Inflammatory macrophage treated with lipopolysaccharide for 4 hours (primary cell): ENCODE results near the gene RIF1.
"Not testable (repeated sequence)": the region's sequence is repeated elsewhere in the genome, so short reads cannot be mapped to it uniquely, and the experiment has no call there.

Experiments
- DNase-seq: peaks from one replicate; pipeline ENCODE4 v3.0.0-alpha.2; 2020

RIF1 gene

DNA sequence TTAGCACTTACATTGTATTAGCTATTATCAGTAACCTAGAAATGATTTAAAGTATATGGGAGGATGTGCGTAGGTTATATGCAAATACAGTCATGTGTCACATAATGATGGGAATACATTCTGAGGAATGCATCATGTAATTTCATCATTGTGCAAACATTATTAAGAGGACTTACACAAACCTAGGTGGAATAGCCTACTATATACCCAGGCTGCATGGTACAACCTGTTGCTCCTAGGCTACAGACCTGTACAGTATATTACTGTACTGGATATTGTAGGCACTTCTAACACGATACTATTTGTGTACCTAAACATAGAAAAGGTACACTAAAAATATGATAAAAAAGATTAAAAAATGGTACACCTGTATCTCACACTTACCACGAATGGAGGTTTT is 7.9 kb downstream of the RIF1 start:
- no peak for DNase-seq

DNA sequence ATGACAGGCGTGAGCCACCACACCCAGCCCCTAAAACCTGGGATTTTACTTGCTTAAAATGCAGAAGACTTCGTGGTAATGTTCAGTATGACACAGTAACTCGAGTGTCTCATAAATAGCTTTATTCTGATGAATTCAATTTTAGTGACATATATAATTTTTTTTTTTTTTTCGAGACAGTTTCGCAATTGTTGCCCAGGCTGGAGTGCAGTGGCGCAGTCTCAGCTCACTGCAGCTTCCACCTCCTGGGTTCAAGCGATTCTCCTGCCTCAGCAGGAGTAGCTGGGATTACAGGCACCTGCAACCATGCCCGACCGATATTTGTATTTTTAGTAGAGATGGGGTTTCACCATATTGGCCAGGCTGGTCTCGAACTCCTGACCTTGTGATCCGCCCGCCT is 12.0 kb downstream of the RIF1 start:
- DNase-seq, result not testable (repeated sequence)

- DNase-seq, result peak; percentile 15
These were observed 13.3 kb downstream of the RIF1 start for GRCh38 chr2:151422917-151423439.

GRCh38 chr2:151423760-151424159 is 14.1 kb downstream of the RIF1 start:
- DNase-seq, result no peak

GRCh38 chr2:151437630-151438029 is 27.9 kb downstream of the RIF1 start:
- DNase-seq, result peak; percentile 39

GRCh38 chr2:151438506-151438905 is 28.8 kb downstream of the RIF1 start:
- no peak for DNase-seq

GRCh38 chr2:151439127-151439526 is 29.4 kb downstream of the RIF1 start:
- DNase-seq, result no peak

- DNase-seq, result no peak
These were observed 49.7 kb downstream of the RIF1 start for GRCh38 chr2:151459358-151459757.

GRCh38 chr2:151465771-151466170 is 56.1 kb downstream of the RIF1 start:
- DNase-seq, result no peak

DNA sequence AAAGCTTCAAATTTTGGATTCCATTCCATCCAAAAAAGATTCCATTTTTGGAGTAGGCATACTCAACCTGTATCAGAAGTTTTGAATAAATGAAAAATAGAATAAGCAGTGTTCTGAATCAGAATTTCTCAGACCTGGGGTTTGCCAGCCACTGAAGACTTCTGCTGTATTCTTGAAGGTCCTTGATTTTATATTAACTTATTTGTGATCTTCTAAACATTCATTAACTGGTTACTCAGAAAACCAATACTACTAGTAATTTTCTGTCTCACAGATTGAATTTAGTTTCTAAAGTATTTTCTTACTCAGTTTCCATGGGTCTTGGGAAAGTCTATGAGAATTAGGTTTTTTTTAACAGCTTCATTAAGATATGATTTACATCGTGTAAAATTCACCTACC is 60.9 kb downstream of the RIF1 start:
- no peak for DNase-seq

GRCh38 chr2:151472966-151473365 is 63.3 kb downstream of the RIF1 start:
- DNase-seq, result no peak

DNA sequence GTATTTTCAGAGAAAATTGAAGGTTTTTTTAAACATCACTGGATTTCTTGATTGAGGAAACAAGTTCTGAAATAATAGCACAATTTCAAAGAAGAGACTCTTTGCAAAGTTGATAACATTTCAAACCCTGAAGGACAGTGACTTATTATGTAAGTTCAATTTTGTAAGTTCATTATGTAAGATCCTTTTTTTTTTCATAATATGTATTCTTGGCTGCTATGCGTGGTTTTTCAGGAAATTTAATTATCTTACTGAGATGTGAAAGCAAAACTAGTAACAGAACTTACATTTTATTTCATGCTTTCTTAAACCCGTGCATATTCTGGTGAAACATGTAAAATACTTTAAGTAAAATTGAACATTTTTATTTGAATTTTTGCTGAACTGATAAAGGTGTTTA is 65.4 kb downstream of the RIF1 start:
- peak; percentile 83 for DNase-seq

DNA sequence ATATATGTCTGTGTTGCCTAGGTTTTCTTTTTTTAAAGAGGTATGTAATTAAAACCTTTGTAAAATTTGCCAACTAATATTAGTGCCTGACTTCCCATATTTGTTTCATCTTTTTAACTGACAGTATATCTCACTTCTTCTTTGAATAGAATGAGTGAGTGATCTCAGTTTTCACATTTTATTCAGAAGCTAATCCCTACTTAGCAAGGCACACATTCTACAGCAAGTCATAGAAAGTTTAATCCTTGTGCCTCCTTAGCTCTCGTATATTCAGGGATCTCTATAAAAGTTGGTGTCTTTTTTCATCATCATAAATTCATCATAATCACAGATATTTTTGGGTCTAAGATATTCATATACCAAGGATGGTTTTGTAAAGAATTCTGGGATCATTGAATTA is 66.6 kb downstream of the RIF1 start:
- DNase-seq, result peak; percentile 16

- no peak for DNase-seq
These were observed 68.3 kb downstream of the RIF1 start for GRCh38 chr2:151478011-151478410.

DNA sequence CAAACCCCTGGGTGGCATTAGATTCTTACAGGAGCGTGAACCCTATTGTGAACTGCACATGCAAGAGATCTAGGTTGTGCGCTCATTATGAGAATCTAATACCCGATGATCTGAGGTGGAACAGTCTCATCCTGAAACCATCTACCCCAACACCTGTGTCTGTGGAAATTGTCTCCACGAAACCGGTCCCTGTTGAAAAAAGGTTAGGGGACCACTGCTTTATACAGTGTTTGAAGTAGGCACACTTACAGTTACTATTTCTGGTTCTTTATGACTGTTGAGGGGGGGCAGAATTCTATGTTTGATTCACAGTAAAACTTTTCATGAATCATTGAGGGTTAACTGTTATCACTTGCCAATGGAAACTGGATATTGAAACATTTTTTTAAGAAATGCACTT is 72.0 kb downstream of the RIF1 start:
- DNase-seq, result no peak

- DNase-seq, result peak; percentile 35
These were observed 72.5 kb downstream of the RIF1 start for GRCh38 chr2:151482171-151482725.

- DNase-seq, result no peak
These were observed 73.8 kb downstream of the RIF1 start for GRCh38 chr2:151483546-151483945.

GRCh38 chr2:151484100-151484499 is 74.4 kb downstream of the RIF1 start:
- no peak for DNase-seq

DNA sequence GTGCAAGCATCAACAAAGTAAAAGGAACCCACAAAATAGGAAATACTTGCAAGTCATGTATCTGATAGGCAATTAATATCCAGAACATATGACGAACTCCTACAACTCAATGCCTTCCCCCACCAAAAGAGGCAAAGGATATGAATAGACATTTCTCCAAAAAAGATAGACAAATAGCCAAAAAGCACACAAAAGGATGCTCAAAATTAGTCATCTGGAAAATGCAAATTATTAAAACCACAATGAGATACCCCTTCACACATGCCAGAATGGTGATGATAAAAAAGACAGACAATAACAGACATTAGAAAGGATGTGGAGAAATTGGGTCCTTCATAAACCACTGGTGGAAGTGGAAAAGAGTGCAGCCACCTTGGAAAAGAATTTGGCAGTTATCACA is 76.4 kb downstream of the RIF1 start:
- no peak for DNase-seq

GRCh38 chr2:151490276-151490675 is 80.6 kb downstream of the RIF1 start:
- no peak for DNase-seq

DNA sequence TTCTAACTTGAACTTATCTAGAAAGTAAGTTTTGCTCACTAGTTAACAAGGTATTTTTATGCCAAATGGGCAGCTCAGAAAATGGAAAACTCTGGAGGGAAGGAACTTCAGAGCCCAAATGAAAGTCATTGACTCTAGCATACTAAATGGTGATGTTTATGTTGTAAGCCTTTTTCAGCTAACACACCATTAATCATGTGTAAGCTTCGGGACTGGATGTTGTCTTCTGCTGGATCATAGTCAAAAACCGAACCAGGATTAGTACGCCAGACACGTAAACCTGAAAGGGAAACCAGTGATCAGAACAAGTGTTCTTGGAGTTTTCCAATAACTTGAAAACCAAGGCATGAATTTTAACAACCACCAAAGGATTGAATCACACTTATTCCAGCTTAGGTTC is 81.8 kb downstream of the RIF1 start:
- no peak for DNase-seq

DNA sequence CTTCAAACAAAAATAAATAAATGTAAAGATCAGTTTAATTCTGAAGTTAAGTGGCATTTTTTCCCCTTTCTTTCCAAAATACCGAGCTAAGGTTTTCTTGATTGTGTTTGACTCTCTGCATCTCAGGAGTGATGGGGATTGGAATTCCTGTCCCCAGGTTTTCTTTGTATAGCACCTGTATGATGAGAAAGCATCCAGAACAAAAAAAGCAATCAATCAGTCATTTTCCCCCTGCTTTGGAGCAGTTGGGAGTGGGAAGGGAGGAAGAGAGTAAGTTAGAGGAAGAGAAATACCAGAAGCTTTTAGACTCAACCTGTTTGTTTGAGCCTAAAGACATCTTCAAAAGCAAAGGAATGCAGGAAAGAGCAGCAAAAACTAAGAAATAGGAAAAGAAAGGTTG is 88.5 kb downstream of the RIF1 start:
- no peak for DNase-seq

DNA sequence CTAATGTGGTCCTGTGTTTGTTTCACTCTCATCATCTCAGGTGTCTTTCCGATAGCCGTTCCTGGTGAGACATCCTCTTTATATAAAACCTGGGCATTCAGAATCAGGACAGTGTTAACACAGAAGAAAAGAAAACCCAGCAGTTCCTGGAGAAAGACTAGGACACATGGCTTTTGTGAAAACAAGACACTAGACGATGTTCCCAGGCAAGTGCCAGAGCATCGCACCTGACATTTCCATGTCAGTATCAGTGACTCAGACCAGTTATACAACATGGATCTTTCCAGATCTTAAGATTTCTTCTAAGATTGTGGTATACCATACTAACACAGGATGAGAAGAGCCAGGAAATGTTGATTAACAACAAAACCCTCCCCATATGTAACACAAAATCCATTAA is 96.5 kb downstream of the RIF1 start:
- DNase-seq, result no peak

DNA sequence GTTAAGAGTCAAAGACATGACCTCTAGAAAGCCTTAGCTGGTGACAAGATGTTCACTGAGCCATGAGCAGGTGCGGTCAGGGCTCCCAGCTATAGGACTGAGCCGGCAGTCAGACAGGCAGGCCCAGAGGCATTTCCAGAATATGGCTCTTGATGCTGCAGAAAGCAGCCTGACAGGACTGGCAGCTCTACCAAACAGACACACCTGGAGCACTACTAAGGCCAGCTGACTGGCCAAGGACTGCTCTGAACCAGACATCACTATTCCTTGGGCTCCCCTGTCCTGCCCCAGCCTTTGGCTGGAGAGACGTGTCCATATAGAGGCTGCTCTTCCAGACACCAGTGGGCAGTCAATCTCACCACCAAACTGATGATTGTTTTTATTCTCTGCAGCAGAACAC is 98.8 kb downstream of the RIF1 start:
- DNase-seq, result no peak

DNA sequence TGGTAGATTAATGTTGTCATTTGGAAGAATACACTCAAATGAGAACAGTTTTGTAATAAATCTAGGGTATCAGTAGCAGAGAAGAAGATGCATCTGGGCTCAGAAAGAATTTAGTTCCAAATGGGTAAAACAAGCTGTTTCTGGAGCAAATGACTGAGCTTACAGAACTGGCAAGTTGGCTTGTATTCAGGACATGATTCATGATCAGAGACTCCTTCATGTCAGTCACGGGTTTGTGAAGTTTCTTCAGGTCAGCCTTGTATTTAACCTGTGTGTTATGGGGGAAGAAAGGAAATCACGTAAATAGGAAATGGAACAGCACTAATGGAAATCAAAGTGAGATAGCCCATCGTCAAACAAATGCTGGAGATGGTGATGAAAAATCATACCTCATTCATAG is 109.1 kb downstream of the RIF1 start:
- no peak for DNase-seq

DNA sequence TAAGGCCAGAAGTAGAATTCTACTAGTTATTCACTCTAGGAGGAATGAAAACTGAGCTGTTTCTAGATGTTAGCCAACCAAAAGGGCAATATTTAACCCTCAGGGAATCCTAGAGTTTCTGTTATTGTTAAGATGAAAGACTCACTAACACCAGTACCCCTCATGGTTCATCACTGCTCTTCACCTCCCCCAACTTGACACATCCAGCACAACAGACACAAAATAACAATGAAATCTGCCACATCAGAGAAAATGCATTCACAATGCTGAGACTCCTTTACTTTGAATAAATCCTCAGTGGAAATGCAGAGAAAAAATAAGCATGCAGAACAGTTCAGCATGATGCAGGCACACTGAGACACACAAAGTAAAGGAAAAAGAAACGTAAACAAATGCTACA is 111.3 kb downstream of the RIF1 start:
- no peak for DNase-seq
